ENCODE data around the gene KRR1. TPM values are rescaled to one million over a fixed set of nuclear protein-coding genes. Genes with fewer than 3 reads are reported as not detected.

Gene KRR1
- total RNA-seq, 1 experiment from 2014 or later = 192 TPM

- POLR2A ChIA-PET = no interaction called here
- no peak overlapping the region for H3K9ac ChIP-seq (ENCODE audit: low read length)
- RAD21 ChIA-PET (ENCODE audit: low non-redundant PET in 1 of 2, low total read pairs in 2 of 2, uncharacterized antibody in 2 of 2, unreplicated experiment in 2 of 2) = no interaction called here
- TF ChIP-seq ZNF274 (IDR thresholded peaks at IDR 0.05; ENCODE audit: low read depth, low read length) (no peak), ZFX (IDR thresholded peaks at IDR 0.05) (no peak), ELF1 (IDR thresholded peaks at IDR 0.05; ENCODE audit: borderline replicate concordance, low read depth) (no peak), JUND (IDR thresholded peaks at IDR 0.05) (no peak), EGR1 (IDR thresholded peaks at IDR 0.05; ENCODE audit: low read depth) (no peak), RAD21 (IDR thresholded peaks at IDR 0.05; ENCODE audit: low read depth) (no peak), YY1 (IDR thresholded peaks at IDR 0.05; ENCODE audit: extremely low read depth, insufficient replicate concordance, low read depth, low read length) (no peak), SIN3A (IDR thresholded peaks at IDR 0.05; ENCODE audit: low read depth) (no peak), MAX (IDR thresholded peaks at IDR 0.05) (no peak), FOSL1 (IDR thresholded peaks at IDR 0.05; ENCODE audit: low read depth) (no peak), EZH2 (IDR thresholded peaks at IDR 0.05) (no peak), SRF (IDR thresholded peaks at IDR 0.05; ENCODE audit: low read depth) (no peak), CEBPB (IDR thresholded peaks at IDR 0.05; ENCODE audit: low read depth) (no peak)
- H3K4me1 ChIP-seq (ENCODE audit: control insufficient read depth in 1 of 2, insufficient read depth in 2 of 2, low read length in 2 of 2) = no peaks in the 10 kb centered on the region
- intact Hi-C loops (cut with micrococcal nuclease) = no loop called here
- H3K27ac ChIP-seq (ENCODE audit: low read depth, low read length) = no peak overlapping the region
- H3K36me3 ChIP-seq (ENCODE audit: control insufficient read depth in 1 of 2, insufficient read depth in 2 of 2, low read length in 2 of 2) = no peaks in the 10 kb centered on the region
- H3K4me3 ChIP-seq (replicated peaks in 1 of 2; ENCODE audit: low read depth in 1 of 2, low read length in 2 of 2) = no peak overlapping the region
- peaks cover 0 to 3% of the 10 kb centered on the region in 2 experiments; a peak in 1 of 4 replicates for H3K9me3 ChIP-seq (ENCODE audit: control insufficient read depth in 1 of 2, insufficient read depth in 1 of 2, low read depth in 1 of 2, low read length in 2 of 2)
- no peak overlapping the region for H2AFZ ChIP-seq (ENCODE audit: low read depth, low read length, poor library complexity, severe bottlenecking)
- CTCF ChIA-PET = no interaction called here
- no peaks in the 10 kb centered on the region for H3K27me3 ChIP-seq (ENCODE audit: insufficient read depth, low read length)
- H4K20me1 ChIP-seq (ENCODE audit: insufficient read depth) = no peaks in the 10 kb centered on the region
- DNase-seq (ENCODE audit: low read depth, low spot score) (no peak), ATAC-seq (no peak)
- BruUV-seq (replicated peaks) = no TSS peak
- H3K4me2 ChIP-seq (ENCODE audit: low read length) = no peak overlapping the region
- H3K79me2 ChIP-seq (ENCODE audit: insufficient read depth, low read length) = no peaks in the 10 kb centered on the region
- no peaks in the 10 kb centered on the region for H3K9me2 ChIP-seq (ENCODE audit: insufficient read depth)
Observed at GRCh38 chr12:75457191-75457590, 54.2 kb downstream of the KRR1 start.

- ChIA-PET POLR2A (no interaction called here), RAD21 (ENCODE audit: low non-redundant PET in 1 of 2, low total read pairs in 2 of 2, uncharacterized antibody in 2 of 2, unreplicated experiment in 2 of 2) (no interaction called here), CTCF (no interaction called here)
- ATAC-seq = no peak
- Histone ChIP-seq H3K9me3 (ENCODE audit: control insufficient read depth in 1 of 2, insufficient read depth in 1 of 2, low read depth in 1 of 2, low read length in 2 of 2) (peaks cover 0 to 3% of the 10 kb centered on the region in 2 experiments; a peak in 1 of 4 replicates), H3K9ac (ENCODE audit: low read length) (no peak overlapping the region), H3K27me3 (ENCODE audit: insufficient read depth, low read length) (no peaks in the 10 kb centered on the region), H3K9me2 (ENCODE audit: insufficient read depth) (no peaks in the 10 kb centered on the region), H3K27ac (ENCODE audit: low read depth, low read length) (no peak overlapping the region), H3K4me3 (replicated peaks in 1 of 2; ENCODE audit: low read depth in 1 of 2, low read length in 2 of 2) (no peak overlapping the region), H2AFZ (ENCODE audit: low read depth, low read length, poor library complexity, severe bottlenecking) (no peak overlapping the region), H4K20me1 (ENCODE audit: insufficient read depth) (no peaks in the 10 kb centered on the region), H3K4me2 (ENCODE audit: low read length) (no peak overlapping the region), H3K79me2 (ENCODE audit: insufficient read depth, low read length) (no peaks in the 10 kb centered on the region), H3K36me3 (ENCODE audit: control insufficient read depth in 1 of 2, insufficient read depth in 2 of 2, low read length in 2 of 2) (no peaks in the 10 kb centered on the region), H3K4me1 (ENCODE audit: control insufficient read depth in 1 of 2, insufficient read depth in 2 of 2, low read length in 2 of 2) (no peaks in the 10 kb centered on the region)
- no peak for DNase-seq (ENCODE audit: low read depth, low spot score)
- BruUV-seq (replicated peaks) = no TSS peak
- intact Hi-C loops (cut with micrococcal nuclease) = no loop called here
- no peak for TF ChIP-seq REST (IDR thresholded peaks at IDR 0.05; ENCODE audit: low read depth)
- TF ChIP-seq ZBTB33 (IDR thresholded peaks at IDR 0.05; ENCODE audit: extremely low read depth, insufficient replicate concordance, low read length) = no peak
- no peak for TF ChIP-seq YY1 (IDR thresholded peaks at IDR 0.05; ENCODE audit: extremely low read depth, insufficient replicate concordance, low read depth, low read length)
Observed at GRCh38 chr12:75455839-75456238, 55.6 kb downstream of the KRR1 start.

Measured in HCT116 (cell line).